ENCODE results near the gene SHC2.

SHC2 gene

GRCh38 chr19:369876-370275 is 91.0 kb downstream of the SHC2 start:
- DNase-seq, result no peak

GRCh38 chr19:369256-369655 is 91.6 kb downstream of the SHC2 start:
- DNase-seq, result no peak

DNA sequence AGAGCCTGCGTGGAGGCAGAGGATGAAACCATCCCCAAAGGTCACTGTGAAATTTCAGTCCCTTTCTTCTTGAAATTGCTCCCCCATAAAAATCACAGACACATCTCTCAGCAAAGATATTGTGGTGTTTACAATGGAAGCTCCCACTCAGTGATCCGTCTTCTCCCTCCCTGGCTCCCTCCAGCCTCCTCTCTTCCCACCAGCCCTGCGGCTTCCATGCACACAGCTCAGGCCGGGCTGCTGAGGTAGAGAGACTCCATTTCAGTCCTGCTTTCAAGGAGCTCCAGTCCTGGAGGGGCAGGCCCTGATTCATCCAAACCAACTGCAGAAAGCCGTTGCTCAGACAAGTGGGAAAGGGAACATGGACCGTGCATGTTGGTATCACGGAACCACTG is 92.2 kb downstream of the SHC2 start:
- no peak for DNase-seq

DNA sequence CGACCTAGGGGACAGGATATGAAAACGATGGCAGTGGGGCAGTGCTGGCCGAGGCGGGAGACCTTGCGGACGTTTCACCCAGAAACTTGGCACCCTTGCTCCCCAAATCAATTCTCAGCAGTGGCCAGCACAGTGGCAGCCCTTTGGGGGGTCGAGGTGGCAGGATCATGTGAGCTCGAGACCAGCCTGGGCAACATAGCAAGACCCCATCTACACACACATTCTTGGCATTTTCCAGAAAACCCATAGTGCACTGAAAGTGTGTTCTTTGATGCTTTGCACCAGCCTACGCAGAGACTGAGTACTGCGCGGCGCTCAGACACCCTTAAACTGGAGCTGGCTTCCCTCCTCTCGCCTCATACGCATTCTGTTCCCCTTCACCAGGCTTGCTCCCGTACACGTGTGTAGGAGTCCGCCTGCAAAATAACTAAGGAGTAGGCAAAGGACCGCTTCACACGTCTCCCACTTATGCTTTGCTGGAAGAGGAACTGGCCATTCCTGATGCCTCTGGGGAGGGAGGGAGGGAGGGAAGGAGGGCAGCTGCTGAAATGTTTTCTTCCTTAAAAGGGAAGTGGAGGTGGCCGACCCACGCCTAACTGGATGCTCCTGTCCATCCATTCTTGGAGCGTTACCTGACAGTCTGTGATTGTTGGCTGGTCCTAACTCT is 92.7 kb downstream of the SHC2 start:
- DNase-seq, result no peak

DNA sequence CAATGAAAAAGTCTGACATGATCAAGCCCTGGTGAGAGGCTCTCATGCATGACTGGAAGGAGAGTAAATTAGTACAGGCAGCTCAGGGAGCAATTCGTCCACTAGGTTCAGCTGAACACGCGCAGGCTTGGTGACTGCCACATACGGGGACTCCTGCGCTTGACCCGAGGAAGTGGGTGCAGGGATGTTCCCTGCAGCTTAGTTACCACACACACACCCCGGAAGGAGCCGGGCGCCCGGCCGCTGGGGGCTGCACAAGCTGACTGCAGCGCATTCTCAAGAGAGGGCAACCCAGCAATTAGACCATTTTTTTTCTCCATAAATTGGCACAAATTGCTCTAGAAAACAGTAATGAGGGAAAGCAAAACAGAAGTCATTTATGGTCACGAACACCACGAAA is 93.3 kb downstream of the SHC2 start:
- DNase-seq, result no peak

DNA sequence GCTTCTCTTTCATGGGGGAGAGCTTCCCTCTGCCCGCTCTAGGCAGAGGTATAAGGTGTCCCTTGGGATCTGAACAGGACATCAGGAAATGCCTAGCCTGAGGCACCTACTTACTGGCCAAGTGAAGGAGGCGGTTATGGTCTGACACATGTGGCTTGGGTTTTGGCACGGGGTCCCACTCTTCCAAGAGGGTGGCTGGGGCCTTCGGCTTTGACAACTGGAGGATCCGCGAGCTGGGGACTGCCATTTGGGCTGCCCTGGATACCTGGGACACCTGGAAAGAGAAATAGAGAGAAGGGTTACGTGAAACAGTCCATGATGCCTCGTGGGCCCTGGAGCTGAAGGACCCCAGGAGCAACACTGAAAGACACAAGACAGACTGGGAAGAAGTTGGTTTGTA is 93.9 kb downstream of the SHC2 start:
- no peak for DNase-seq
